T-helper 1 cell treated with Interleukin-12 subunit alpha and Interleukin-12 subunit beta and Interleukin-4 antibody, amounts not matched to agents 30 μg/mL and 1 μg/mL, for 36 hours (primary cell): ENCODE measurements around the gene MYPOP.

Experiments used
- H3K27ac Mint-ChIP-seq: one replicate; pipeline ENCODE4 v1.8.0; 2021; ENCODE audit warnings: mild to moderate bottlenecking, mixed read lengths
- H3K27me3 Mint-ChIP-seq: one replicate; pipeline ENCODE4 v1.8.0; 2021; ENCODE audit warnings: low read depth, mixed read lengths
- H3K36me3 Mint-ChIP-seq: one replicate; pipeline ENCODE4 v1.8.0; 2021; ENCODE audit warnings: low read depth, mixed read lengths
- H3K4me1 Mint-ChIP-seq: one replicate; pipeline ENCODE4 v1.8.0; 2021; ENCODE audit warnings: low read depth, mixed read lengths
- H3K4me3 Mint-ChIP-seq: one replicate; pipeline ENCODE4 v1.8.0; 2021; ENCODE audit warnings: mild to moderate bottlenecking, moderate library complexity, mixed read lengths
- H3K9me3 Mint-ChIP-seq: one replicate; pipeline ENCODE4 v1.8.0; 2021; ENCODE audit warnings: mixed read lengths

Gene MYPOP

GRCh38 chr19:45865269-45865948, 37.0 kb downstream of the MYPOP start:
- Mint-ChIP-seq H3K27ac (no peak overlapping the region), H3K36me3 (peaks cover 6% of the 10 kb centered on the region), H3K4me3 (no peak overlapping the region), H3K27me3 (peaks cover 50% of the 10 kb centered on the region), H3K4me1 (peaks cover 19% of the 10 kb centered on the region), H3K9me3 (no peaks in the 10 kb centered on the region)

GRCh38 chr19:45864629-45865082, 37.8 kb downstream of the MYPOP start:
- peak overlapping the region; percentile 36 for H3K4me3 Mint-ChIP-seq
- peaks cover 9% of the 10 kb centered on the region for H3K36me3 Mint-ChIP-seq
- H3K4me1 Mint-ChIP-seq: peaks cover 19% of the 10 kb centered on the region
- no peak overlapping the region for H3K27ac Mint-ChIP-seq
- peaks cover 50% of the 10 kb centered on the region for H3K27me3 Mint-ChIP-seq
- H3K9me3 Mint-ChIP-seq: no peaks in the 10 kb centered on the region

DNA sequence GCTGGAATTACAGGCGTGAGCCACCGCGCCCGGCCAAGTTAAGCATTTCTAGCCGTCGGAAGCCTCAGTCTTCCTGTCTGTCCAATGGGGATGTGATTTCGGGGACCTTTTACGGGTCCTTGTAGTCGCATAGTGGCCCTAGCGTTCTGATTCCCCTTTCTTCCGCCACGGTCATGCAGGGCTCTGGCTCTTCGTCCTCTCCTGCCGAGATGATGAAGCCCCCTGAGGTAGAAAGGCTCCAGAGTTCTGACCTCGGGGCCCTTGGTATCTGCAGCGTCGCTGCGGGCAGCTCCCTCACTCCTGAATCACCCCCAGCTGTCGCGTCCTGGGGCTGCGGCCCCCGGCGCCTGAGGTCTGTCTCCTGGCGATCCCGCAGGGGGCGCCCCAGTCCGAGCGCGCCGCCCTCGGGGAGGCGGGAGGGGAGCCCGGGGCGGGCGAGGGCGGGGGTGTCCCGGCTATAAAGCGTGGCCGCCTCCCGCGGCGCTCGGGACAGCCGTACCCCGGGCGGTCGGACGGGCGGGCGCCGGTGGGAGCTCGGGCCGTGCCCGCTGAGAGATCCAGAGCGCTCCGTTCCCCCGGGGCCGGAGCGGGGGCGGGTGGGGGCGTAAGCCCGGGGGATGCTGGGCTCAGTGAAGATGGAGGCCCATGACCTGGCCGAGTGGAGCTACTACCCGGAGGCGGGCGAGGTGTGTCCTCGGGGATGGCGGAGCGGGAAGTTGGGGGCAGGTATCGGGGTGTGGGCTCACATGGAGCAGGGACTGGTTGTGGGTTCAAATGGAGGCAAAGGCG, 38.4 kb downstream of the MYPOP start, which contains the start of gene FOXA3:
Gene FOXA3, plus strand, starts transcription at position 487 of the 789 bp plus-strand sequence. Its CDS starts 131 bp downstream, at position 618.
- Mint-ChIP-seq H3K4me3 (peak within 1 kb of the TSS; percentile 96), H3K27me3 (peaks cover 50% of the 10 kb centered on the region), H3K9me3 (no peaks in the 10 kb centered on the region), H3K27ac (peak within 1 kb of the TSS; percentile 94), H3K4me1 (peaks cover 19% of the 10 kb centered on the region), H3K36me3 (peaks cover 13% of the 10 kb centered on the region)

GRCh38 chr19:45863335-45863839, 39.0 kb downstream of the MYPOP start:
- Mint-ChIP-seq H3K27ac (peak overlapping the region; percentile 94), H3K9me3 (no peaks in the 10 kb centered on the region)

GRCh38 chr19:45862564-45863334, 39.7 kb downstream of the MYPOP start, which contains the start of gene SYMPK:
Gene SYMPK (minus strand): TSS chr19:45863147. CDS start chr19:45854495, 8,652 bp downstream.
- H3K27ac Mint-ChIP-seq: peak within 1 kb of the TSS; percentile 94
- H3K36me3 Mint-ChIP-seq: peaks cover 15% of the 10 kb centered on the region
- peaks cover 22% of the 10 kb centered on the region for H3K4me1 Mint-ChIP-seq
- no peaks in the 10 kb centered on the region for H3K9me3 Mint-ChIP-seq
- peaks cover 48% of the 10 kb centered on the region for H3K27me3 Mint-ChIP-seq
- H3K4me3 Mint-ChIP-seq: peak within 1 kb of the TSS; percentile 96

More at GRCh38 chr19:45863335-45863839, 39.0 kb downstream of the MYPOP start:
- Mint-ChIP-seq H3K4me1 (peaks cover 19% of the 10 kb centered on the region), H3K27me3 (peaks cover 50% of the 10 kb centered on the region), H3K36me3 (peaks cover 15% of the 10 kb centered on the region), H3K4me3 (peak overlapping the region; percentile 96)

- peak overlapping the region; percentile 94 for H3K27ac Mint-ChIP-seq
- H3K36me3 Mint-ChIP-seq: peaks cover 15% of the 10 kb centered on the region
- H3K9me3 Mint-ChIP-seq: no peaks in the 10 kb centered on the region
- H3K4me3 Mint-ChIP-seq: peak overlapping the region; percentile 96
- H3K27me3 Mint-ChIP-seq: peaks cover 42% of the 10 kb centered on the region
- H3K4me1 Mint-ChIP-seq: peaks cover 22% of the 10 kb centered on the region
Observed at GRCh38 chr19:45862271-45862563, 40.2 kb downstream of the MYPOP start.

GRCh38 chr19:45860359-45861259, 41.8 kb downstream of the MYPOP start:
- H3K36me3 Mint-ChIP-seq: peaks cover 15% of the 10 kb centered on the region
- H3K4me1 Mint-ChIP-seq: peaks cover 22% of the 10 kb centered on the region
- H3K27me3 Mint-ChIP-seq: peaks cover 26% of the 10 kb centered on the region
- no peaks in the 10 kb centered on the region for H3K9me3 Mint-ChIP-seq
- peak overlapping the region; percentile 63 for H3K27ac Mint-ChIP-seq
- no peak overlapping the region for H3K4me3 Mint-ChIP-seq

- peaks cover 24% of the 10 kb centered on the region for H3K36me3 Mint-ChIP-seq
- no peaks in the 10 kb centered on the region for H3K27me3 Mint-ChIP-seq
- no peak overlapping the region for H3K27ac Mint-ChIP-seq
- no peak overlapping the region for H3K4me3 Mint-ChIP-seq
- H3K9me3 Mint-ChIP-seq: no peaks in the 10 kb centered on the region
- peaks cover 3% of the 10 kb centered on the region for H3K4me1 Mint-ChIP-seq
Observed at GRCh38 chr19:45854167-45854778, 48.1 kb downstream of the MYPOP start.

DNA sequence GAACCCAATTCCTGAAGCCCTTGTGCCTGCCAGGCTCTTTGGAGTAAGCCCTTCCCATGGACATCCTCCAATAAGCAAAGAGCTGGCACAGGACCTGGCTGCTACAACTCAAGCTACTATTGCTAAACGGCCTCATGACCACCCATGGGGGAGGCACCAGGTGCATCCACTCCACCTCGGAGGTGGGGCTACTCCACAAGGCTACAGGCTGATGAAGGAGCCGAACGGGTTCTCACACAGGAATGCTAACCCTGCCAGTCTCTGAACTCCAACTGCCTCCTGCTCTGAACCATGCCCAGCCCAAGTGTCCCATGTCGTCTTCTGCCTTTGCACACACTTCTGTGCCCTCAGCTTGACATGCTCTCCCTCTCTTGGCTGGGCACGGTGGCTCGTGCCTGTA, 49.4 kb downstream of the MYPOP start:
- Mint-ChIP-seq H3K4me3 (no peak overlapping the region), H3K36me3 (peaks cover 29% of the 10 kb centered on the region), H3K27me3 (no peaks in the 10 kb centered on the region), H3K4me1 (no peaks in the 10 kb centered on the region), H3K27ac (no peak overlapping the region), H3K9me3 (no peaks in the 10 kb centered on the region)

GRCh38 chr19:45852145-45852750, 50.2 kb downstream of the MYPOP start:
- Mint-ChIP-seq H3K4me3 (no peak overlapping the region), H3K36me3 (peaks cover 36% of the 10 kb centered on the region), H3K27ac (no peak overlapping the region)

DNA sequence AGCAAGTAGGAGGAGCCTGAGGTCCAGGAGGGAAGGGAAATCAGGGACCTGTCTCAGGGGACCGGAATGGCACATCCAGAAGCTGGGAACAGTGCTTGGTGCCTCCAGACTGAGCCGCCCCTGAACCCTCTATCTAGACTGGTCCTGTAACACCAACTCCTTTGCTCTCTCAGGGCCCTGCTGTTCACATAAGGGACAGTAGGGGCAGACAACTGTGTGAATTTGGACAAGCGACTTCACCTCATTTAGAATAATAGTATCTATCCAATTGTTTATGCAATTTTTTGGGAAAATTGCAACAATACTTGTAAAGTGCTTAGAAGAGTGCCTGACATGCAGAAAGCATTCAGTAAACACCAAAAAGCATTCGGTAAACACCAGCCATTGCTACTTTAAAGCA, 53.5 kb downstream of the MYPOP start:
- H3K36me3 Mint-ChIP-seq: peaks cover 46% of the 10 kb centered on the region
- no peak overlapping the region for H3K4me3 Mint-ChIP-seq
- peaks cover 2% of the 10 kb centered on the region for H3K4me1 Mint-ChIP-seq
- no peaks in the 10 kb centered on the region for H3K9me3 Mint-ChIP-seq
- no peak overlapping the region for H3K27ac Mint-ChIP-seq
- no peaks in the 10 kb centered on the region for H3K27me3 Mint-ChIP-seq

More at GRCh38 chr19:45852145-45852750, 50.2 kb downstream of the MYPOP start:
- no peaks in the 10 kb centered on the region for H3K9me3 Mint-ChIP-seq
- H3K4me1 Mint-ChIP-seq: no peaks in the 10 kb centered on the region
- H3K27me3 Mint-ChIP-seq: no peaks in the 10 kb centered on the region

GRCh38 chr19:45847663-45848062, 54.8 kb downstream of the MYPOP start:
- Mint-ChIP-seq H3K36me3 (peaks cover 50% of the 10 kb centered on the region), H3K27ac (no peak overlapping the region), H3K4me3 (no peak overlapping the region), H3K9me3 (no peaks in the 10 kb centered on the region), H3K4me1 (peaks cover 2% of the 10 kb centered on the region), H3K27me3 (no peaks in the 10 kb centered on the region)

DNA sequence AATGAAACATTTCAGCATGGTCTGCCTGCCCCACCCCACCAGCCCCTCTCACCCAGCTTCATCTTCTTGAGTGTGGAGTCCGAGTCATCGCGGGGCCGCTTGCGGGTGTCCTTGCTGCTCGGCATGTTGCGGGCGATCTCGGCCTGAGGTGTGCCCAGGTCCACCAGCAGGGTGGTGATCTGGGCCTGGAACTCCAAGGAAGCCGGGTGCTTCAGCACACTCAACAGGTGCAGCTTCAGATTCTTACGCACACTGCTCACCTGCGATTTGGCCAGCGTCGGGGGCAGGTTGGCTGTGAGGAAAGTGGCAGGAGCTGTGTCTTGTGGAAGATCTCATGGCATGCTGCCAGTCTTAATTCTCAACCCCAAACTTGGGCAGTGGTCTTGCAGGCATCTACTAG, 60.2 kb downstream of the MYPOP start:
- Mint-ChIP-seq H3K36me3 (peaks cover 61% of the 10 kb centered on the region), H3K27me3 (no peaks in the 10 kb centered on the region), H3K4me3 (no peak overlapping the region), H3K4me1 (peaks cover 2% of the 10 kb centered on the region), H3K27ac (no peak overlapping the region), H3K9me3 (no peaks in the 10 kb centered on the region)
